HepG2 (cell line): ENCODE measurements around the gene ZBTB21. TPM values are rescaled to one million over a fixed set of nuclear protein-coding genes. Genes with fewer than 3 reads are reported as not detected.

Experiments used
- BCL3 ChIP-seq: sonication (generic); formaldehyde crosslinking; IDR thresholded peaks from 2 replicates; pipeline ENCODE4 v1.5.1; 2020; ENCODE audit warnings: mild to moderate bottlenecking, missing genetic modification reagents, moderate library complexity
- BHLHE40 ChIP-seq: IDR thresholded peaks from 2 replicates; pipeline ENCODE4 v1.6.1; 2011; ENCODE audit warnings: low read length, improper control_type of control experiment
- CBX1 ChIP-seq: IDR thresholded peaks from one replicate; pipeline ENCODE4 v1.6.1; 2016; ENCODE audit warnings: antibody characterized with exemption, low read depth
- CEBPZ ChIP-seq: IDR thresholded peaks from 2 replicates; pipeline ENCODE4 v1.6.1; 2012; ENCODE audit warnings: low read length, improper control_type of control experiment
- ESRRA ChIP-seq: sonication (generic); formaldehyde crosslinking; IDR thresholded peaks from 2 replicates; pipeline ENCODE4 v1.5.1; 2020; ENCODE audit warnings: mild to moderate bottlenecking, low read depth, missing genetic modification reagents
- HINFP ChIP-seq: sonication (generic); formaldehyde crosslinking; IDR thresholded peaks from 2 replicates; pipeline ENCODE4 v1.4.0; 2020; ENCODE audit warnings: low read depth, mild to moderate bottlenecking, missing genetic modification reagents
- HNF4G ChIP-seq, 2 experiments: sonication (generic) in 1 of 2; formaldehyde crosslinking in 1 of 2; IDR thresholded peaks; 2 replicates each; pipeline versions ENCODE4 v1.4.0 to v1.6.1; 2011 to 2020; ENCODE audit warnings: borderline replicate concordance in 2 of 2, low read depth in 2 of 2, mild to moderate bottlenecking in 2 of 2, low read length in 1 of 2, missing genetic modification reagents in 1 of 2, moderate library complexity in 1 of 2
- HNRNPLL ChIP-seq: fragments of 200-400 bp; formaldehyde crosslinking; IDR thresholded peaks from 2 replicates; pipeline ENCODE4 v1.6.1; 2017; ENCODE audit warnings: mild to moderate bottlenecking, low read depth, low read length; ENCODE audit not compliant: poor library complexity, severe bottlenecking
- IRF1 ChIP-seq: sonication (generic); formaldehyde crosslinking; IDR thresholded peaks from 2 replicates; pipeline ENCODE4 v1.4.0; 2020; ENCODE audit warnings: low read depth, mild to moderate bottlenecking, missing genetic modification reagents
- ISL2 ChIP-seq: sonication (generic); formaldehyde crosslinking; IDR thresholded peaks from 2 replicates; pipeline ENCODE4 v1.5.0; 2020; ENCODE audit warnings: missing genetic modification reagents
- MYNN ChIP-seq: sonication (generic); formaldehyde crosslinking; IDR thresholded peaks from 2 replicates; pipeline ENCODE4 v1.4.0; 2020; ENCODE audit warnings: mild to moderate bottlenecking, low read depth, missing genetic modification reagents
- NONO ChIP-seq, 2 experiments: fragments of 450-650 bp in 1 of 2; sonication (generic) in 1 of 2; formaldehyde crosslinking in 1 of 2; IDR thresholded peaks in 1 of 2; conservative IDR thresholded peaks in 1 of 2; 2 replicates each; pipeline versions ENCODE4 v1.6.1 to v1.8.0; 2017 to 2022; ENCODE audit warnings: mild to moderate bottlenecking in 1 of 2, missing genetic modification reagents in 1 of 2, moderate library complexity in 1 of 2
- RFX3 ChIP-seq: IDR thresholded peaks from 2 replicates; pipeline ENCODE4 v1.6.1; 2016; ENCODE audit warnings: missing biosample characterization, missing genetic modification reagents
- SMAD9 ChIP-seq: sonication (generic); formaldehyde crosslinking; IDR thresholded peaks from 2 replicates; pipeline ENCODE4 v1.5.1; 2020; ENCODE audit warnings: mild to moderate bottlenecking, missing genetic modification reagents
- TARDBP ChIP-seq: sonication (generic); formaldehyde crosslinking; IDR thresholded peaks from 2 replicates; pipeline ENCODE4 v1.8.0; 2022; ENCODE audit warnings: mild to moderate bottlenecking, missing genetic modification reagents
- TIGD3 ChIP-seq: sonication (generic); formaldehyde crosslinking; IDR thresholded peaks from 2 replicates; pipeline ENCODE4 v1.5.1; 2020; ENCODE audit warnings: mild to moderate bottlenecking, missing genetic modification reagents, borderline replicate concordance
- ZC3H13 ChIP-seq: sonication (generic); formaldehyde crosslinking; IDR thresholded peaks from 2 replicates; pipeline ENCODE4 v1.8.1; 2023; ENCODE audit warnings: mild to moderate bottlenecking, missing genetic modification reagents, moderate library complexity
- ZNF160 ChIP-seq: sonication (generic); formaldehyde crosslinking; IDR thresholded peaks from 2 replicates; pipeline ENCODE4 v1.8.0; 2022; ENCODE audit warnings: mild to moderate bottlenecking, inconsistent platforms, missing genetic modification reagents
- ZNF263 ChIP-seq: sonication (generic); formaldehyde crosslinking; IDR thresholded peaks from 2 replicates; pipeline ENCODE4 v1.4.0; 2020; ENCODE audit warnings: missing genetic modification reagents
- ZNF292 ChIP-seq: sonication (generic); formaldehyde crosslinking; IDR thresholded peaks from 2 replicates; pipeline ENCODE4 v1.8.1; 2022; ENCODE audit warnings: mild to moderate bottlenecking, low read depth, missing genetic modification reagents, borderline replicate concordance
- ZNF777 ChIP-seq: sonication (generic); formaldehyde crosslinking; IDR thresholded peaks from 2 replicates; pipeline ENCODE4 v1.4.0; 2020; ENCODE audit warnings: missing genetic modification reagents
- ZSCAN12 ChIP-seq: sonication (generic); formaldehyde crosslinking; IDR thresholded peaks from 2 replicates; pipeline ENCODE4 v1.9.0; 2021; ENCODE audit warnings: mild to moderate bottlenecking, missing genetic modification reagents
- polyA plus RNA-seq, 8 experiments: library from polyadenylated mRNA; depleted of rRNA in 3 of 8; stranded (reverse) in 7 of 8; unstranded in 1 of 8; fragments of >200 nt; fragmentation: Illumina TruSeq in 4 of 8; extraction: Trizol in 4 of 8; gene quantifications; 2 replicates each; pipeline versions ENCODE4 v1.2.1 to v1.2.3, GENCODE V29; 2011 to 2016; ENCODE audit warnings: low read depth in 4 of 8, missing spikeins in 1 of 8, mixed read lengths in 1 of 8; ENCODE audit not compliant: insufficient read depth in 1 of 8
- total RNA-seq, 5 experiments: library from RNA; depleted of rRNA; stranded (reverse); fragments of >200 nt; fragmentation: Illumina TruSeq; extraction: Trizol; gene quantifications; 2 replicates each; pipeline ENCODE4 v1.2.3, GENCODE V29; 2016; ENCODE audit warnings: low read depth in 1 of 5

Gene ZBTB21
- total and polyA plus RNA-seq, 2 of the 13 experiments (the other 11 are each of a cell fraction or from before 2014, with no cell fraction given): 4.5 to 6.1 TPM

GRCh38 chr21:42037943-42038342, 27.8 kb upstream of the ZBTB21 start (continued):
- TF ChIP-seq CBX1 (no peak), TARDBP (CRISPR knock-in tag) (no peak), SMAD9 (CRISPR knock-in tag) (no peak), BCL3 (CRISPR knock-in tag) (no peak), HNRNPLL (no peak), HINFP (CRISPR knock-in tag) (no peak), ZNF160 (no peak), TIGD3 (CRISPR knock-in tag) (no peak), ZC3H13 (no peak), ZNF777 (CRISPR knock-in tag) (0 out of 2 replicates have a peak, but pooled peaks have one; percentile 17), IRF1 (CRISPR knock-in tag) (no peak), NONO (IDR thresholded peaks at IDR 0.05) (no peak), NONO (CRISPR knock-in tag; conservative IDR thresholded peaks at IDR 0.05) (no peak), HNF4G (IDR thresholded peaks at IDR 0.05; ENCODE audit: borderline replicate concordance, low read depth, low read length) (peak; percentile 85), HNF4G (CRISPR knock-in tag; IDR thresholded peaks at IDR 0.05; ENCODE audit: borderline replicate concordance, low read depth) (no peak), ESRRA (CRISPR knock-in tag) (no peak), ZSCAN12 (no peak), ISL2 (peak; percentile 49; the same call in 1 of the 2 replicates), BHLHE40 (0 out of 2 replicates have a peak, but pooled peaks have one; percentile 39), MYNN (no peak), ZNF292 (CRISPR knock-in tag) (peak; percentile 89; the same call in 1 of the 2 replicates), RFX3 (no peak), ZNF263 (CRISPR knock-in tag) (0 out of 2 replicates have a peak, but pooled peaks have one; percentile 21), CEBPZ (no peak)
